Right kidney (tissue), 1 donor: ENCODE results near the gene C1orf159.
"Not testable (repeated sequence)": the region's sequence is repeated elsewhere in the genome, so short reads cannot be mapped to it uniquely, and the experiment has no call there.

Source experiments
- DNase-seq: peaks from one replicate; pipeline ENCODE4 v3.0.0-alpha.2; 2016

The C1orf159 gene

DNA sequence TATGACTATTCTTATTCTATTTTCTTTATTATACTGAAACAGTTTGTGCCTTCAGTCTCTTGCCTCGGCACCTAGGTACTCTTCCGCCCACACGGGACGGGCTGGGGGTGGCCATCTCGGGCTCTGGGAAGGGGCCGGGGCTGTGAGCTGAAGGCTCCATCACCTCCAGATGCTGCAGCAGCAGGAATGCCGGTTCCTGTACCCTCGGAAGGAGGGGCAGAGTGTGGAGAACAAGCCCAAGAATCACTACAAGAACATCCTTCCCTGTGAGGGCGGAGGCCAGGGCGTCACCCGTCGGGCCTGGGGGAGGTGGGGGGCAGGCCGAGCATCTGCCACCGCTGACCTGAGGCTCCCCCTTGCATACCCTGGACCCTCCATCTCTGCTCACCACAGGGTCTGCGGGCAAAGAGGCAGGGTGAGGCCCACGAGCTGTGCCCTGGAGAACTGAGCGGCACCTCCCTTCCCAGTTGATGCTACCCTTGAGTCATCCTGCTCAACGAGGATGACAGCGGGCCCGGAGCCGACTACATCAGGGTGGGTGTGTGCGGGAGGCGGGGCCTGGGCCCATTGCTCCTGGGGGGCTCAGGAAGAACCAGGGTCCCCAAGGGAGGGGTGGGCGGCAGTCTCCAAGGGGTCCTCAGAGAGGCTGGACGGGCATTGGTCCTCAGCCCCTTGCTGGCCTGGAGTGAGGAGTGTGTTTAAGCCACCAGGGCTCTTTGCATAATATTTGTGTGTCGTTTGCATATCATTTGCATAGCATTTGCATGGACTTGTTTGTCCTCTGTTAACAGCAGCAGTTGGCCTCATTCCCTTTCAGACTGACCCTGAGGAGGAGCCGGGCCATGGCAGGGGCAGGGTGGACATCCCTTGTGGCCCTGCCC is 49.2 kb downstream of the C1orf159 start:
- DNase-seq: no peak

DNA sequence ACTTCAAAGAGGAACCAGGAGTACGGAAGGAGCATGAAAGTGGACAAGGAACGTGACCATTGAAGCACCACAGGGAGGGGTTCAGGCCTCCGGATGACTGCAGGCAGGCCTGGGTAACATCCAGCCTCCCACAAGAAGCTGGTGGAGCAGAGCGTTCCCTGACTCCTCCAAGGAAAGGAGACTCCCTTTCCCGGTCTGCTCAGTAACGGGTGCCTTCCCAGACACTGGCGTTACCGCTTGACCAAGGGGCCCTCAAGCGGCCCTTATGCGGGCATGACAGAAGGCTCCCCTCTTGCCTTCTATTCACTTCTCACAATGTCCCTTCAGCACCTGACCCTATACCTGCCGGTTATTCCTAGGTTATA is 50.0 kb downstream of the C1orf159 start:
- DNase-seq: not testable (repeated sequence)

DNA sequence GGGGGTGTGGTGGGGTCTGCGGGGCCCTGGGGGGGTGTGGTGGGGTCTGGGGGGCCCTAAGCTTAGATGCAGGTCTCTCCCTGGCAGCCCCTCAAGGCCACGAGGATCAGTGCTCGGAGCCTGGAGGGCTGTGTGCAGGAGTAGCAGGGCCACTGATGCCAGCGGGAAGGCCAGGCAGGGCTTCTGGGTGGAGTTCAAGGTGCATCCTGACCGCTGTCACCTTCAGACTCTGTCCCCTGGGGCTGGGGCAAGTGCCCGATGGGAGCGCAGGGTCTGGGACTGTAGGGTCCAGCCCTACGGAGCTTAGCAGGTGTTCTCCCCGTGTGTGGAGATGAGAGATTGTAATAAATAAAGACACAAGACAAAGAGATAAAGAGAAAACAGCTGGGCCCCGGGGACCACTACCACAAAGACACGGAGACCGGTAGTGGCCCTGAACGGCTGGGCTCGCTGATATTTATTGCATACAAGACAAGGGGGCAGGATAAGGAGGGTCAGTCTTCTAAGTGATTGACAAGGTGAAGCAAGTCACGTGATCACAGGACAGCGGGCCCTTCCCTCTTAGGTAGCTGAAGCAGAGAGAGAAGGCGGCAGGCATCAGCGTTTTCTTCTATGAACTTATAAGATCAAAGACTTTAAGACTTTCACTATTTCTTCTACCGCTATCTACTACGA is 50.5 kb downstream of the C1orf159 start:
- no peak for DNase-seq

DNA sequence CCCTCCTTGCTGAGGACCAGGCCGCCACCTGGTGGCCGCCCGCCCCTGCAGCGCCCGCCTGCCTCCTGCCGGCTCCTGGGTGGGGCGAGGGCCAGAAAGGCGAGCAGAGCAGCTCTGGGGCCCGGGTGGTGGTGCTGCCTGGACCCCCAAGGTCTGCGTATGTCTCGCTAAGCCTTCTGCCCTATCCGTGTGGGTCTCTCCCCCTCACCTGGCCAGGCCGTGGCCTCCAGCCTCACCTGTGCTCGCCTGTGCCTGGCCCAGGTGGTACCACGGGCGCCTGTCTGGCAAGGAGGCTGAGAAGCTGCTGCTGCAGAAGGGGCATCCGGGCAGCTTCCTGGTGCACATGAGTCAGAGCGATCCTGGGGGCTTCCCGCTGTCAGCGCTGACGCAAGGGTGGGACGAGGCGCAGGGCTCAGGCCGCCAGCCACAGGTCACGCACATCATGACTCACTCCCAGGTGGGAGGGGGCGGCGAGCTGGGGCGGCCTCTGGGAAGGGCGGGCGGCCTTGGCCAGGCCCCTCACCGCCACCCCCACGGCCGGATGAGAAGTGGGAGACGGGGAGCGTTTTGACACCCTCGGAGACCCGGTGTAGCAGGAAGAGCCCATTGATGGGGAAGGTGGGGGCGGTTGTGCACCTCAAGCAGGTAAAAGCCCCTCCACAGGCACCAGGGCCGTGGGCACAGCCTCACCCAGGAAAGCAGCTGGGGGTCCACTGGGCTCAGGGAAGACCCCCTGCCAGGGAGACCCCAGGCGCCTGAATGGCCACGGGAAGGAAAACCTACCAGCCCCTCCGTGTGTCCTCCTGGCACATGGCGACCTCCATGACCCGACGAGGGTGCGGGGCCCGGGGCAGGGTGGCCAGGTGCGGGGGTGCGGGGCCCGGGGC is 51.7 kb downstream of the C1orf159 start:
- DNase-seq: peak; percentile 83

DNA sequence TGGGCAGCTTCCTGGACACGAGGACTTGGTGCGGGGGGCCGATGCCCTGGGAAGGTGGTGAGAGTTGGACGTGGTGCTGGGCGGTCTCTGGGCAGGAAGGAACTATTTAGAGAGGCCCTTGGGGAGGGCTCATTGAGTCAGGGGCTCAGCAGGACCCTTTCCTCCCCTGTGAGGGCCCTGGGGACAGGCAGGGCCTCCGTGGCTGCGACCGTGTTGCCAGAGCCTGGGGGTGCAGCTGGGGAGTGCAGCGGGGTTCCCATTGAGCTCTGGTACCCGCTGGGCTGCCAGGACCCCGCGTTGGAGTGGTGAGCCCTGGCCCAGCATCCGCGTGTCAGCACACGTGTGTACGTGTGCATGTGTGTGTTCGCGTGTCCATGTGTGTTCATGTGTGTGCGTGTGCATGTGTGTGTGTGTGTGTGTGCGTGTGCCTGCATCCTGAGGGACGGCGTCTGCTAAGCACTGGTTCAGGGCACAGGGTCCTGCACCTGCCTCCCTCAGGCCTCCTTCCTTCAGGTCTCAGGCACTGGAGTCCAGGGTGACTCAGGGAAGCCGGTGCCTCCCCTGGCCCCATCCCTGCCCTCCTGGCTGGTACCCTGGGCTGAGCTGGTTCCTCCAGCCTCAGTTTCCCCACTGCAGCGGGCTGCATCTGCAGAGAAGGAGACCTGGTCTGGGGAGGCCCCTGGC is 52.5 kb downstream of the C1orf159 start:
- DNase-seq: no peak

DNA sequence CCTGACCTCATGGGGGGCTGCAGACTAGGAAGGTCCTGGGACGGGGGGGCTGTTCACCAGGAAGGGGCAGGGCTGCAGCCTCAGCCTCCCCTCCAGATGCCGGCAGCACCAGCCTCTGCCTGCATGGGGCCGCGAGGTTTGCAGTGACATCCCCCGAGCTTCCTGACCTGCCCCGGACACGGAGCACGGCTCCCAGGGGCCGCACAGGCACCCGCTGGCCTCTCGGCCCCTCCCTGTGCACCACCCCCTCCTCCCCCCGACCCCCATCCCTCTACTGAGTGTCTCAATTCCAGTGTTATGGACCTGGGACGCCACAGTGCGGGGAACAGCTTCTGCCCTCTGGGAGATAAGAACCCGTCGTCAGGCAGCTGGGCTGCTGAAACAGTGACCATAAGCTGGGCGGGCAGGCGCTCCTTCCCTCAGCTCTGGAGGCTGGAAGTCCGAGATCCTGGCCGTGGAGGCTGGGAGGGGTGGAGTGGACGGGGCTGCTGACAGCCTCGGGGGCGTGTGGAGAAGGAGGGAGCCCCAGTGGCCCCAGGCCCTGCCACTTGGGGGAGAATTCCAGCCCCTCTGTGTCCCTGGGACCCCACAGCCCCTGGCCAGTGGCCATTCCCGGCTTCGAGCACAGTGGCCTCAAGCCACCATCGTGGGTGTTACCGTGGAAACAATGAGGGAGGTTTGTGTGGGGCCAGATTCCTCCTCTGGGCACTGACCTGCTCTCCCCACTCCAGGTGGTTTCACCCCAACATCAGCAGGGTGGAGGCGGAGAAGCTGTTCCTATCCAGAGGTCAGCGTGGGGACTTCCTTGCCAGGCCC is 53.3 kb downstream of the C1orf159 start:
- no peak for DNase-seq

DNA sequence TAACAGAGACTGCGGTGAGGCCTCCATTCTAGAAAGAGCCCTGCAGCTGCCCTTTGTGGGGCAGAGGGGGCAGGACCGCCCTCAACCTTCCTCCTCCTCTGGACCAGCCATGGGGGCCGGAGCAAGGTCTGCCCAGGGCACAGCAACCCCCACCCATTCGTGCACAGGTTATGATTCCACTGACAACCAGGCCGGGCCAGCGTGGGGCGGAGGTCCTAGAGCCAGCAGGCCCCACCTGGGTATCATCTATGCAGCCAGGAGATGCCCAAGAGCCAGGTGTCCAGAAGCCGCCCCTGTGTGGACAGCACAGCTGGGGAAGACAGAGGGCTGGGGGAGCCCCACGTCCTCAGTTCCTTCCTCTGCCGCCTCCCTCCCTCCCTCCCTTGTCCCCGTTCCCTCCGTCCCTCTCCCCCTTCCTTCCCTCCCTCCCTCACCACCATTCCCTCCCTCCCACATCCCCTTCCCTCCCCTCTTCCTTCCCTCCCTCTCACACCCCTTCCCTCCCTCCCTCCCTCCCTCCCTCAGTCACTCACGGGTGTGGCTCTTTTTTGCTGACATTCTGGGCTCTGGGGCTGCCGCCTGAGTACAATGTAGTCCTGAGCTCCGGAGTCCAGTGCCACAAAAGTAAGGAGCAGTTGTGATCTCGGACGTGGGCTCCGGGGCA is 54.1 kb downstream of the C1orf159 start:
- no peak for DNase-seq

DNA sequence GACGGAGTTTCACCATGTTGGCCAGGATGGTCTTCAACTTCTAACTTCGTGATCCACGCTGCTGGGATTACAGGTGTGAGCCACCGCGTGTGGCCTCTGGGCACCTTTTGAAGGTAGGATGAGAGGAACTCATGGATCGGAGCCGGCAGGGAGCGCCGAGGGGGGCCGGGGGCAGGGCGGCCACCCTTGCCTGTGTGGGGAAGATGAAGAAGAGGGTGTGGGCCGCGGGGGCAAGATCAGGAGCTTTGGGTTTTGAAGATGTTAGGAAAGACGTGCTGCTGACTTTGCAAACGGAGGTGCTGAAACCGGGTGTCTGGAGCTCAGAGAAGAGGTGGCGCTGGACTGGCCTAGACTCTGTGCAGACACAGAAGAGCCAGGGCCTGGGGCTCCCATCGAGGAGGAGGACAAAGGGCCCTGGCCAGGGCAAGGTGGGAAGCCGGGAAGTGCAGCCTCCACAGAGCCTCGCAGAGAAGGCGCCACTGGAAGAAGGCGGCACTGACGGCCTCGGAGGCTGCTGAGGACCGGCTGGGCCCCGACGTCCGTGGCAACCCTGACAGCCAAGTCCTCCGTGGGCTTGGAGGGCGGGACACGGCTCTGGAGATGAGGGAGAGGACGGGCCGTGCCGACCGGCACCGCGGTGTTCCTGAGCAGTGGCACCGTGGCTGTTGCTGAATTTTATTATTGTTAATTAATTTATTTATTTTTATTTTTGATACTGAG is 55.4 kb downstream of the C1orf159 start:
- DNase-seq: no peak

DNA sequence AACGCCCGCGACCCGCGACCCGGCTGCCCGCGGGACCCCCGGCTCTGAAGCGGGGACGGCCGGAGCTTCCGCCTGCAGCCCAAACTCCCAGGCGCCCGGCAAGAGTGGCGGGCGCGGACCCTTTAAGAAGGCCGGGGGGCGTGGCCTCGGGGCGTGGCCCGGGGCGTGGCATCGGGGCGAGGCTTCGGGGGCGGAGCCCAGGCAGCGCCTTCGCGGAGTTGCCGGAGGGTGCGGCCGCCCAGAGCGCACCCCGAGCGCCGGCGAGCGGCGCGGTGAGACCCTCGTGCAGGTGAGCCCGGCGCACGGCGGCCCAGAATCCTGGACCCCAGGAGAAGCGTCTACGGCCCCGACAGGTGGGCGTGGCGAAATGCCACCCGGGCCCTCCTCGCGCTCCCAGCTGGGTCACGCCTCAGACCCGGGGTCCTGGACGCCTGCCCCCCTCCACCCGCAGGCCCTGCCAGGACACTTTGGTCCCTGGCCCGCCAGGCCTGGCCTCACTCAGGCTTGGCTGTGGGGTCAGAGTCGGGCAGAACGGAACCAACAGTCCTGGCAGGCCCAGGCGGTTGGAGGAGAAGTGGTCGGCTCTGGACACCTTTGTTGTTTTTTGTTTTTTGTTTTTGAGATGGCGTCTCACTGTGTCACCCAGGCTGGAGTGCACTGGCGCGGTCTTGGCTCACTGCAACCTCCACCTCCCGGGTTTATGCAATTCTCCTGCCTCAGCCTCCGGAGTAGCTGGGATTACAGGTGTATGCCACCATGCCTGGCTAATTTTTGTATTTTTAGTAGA is 56.2 kb downstream of the C1orf159 start:
- DNase-seq: peak; percentile 81

DNA sequence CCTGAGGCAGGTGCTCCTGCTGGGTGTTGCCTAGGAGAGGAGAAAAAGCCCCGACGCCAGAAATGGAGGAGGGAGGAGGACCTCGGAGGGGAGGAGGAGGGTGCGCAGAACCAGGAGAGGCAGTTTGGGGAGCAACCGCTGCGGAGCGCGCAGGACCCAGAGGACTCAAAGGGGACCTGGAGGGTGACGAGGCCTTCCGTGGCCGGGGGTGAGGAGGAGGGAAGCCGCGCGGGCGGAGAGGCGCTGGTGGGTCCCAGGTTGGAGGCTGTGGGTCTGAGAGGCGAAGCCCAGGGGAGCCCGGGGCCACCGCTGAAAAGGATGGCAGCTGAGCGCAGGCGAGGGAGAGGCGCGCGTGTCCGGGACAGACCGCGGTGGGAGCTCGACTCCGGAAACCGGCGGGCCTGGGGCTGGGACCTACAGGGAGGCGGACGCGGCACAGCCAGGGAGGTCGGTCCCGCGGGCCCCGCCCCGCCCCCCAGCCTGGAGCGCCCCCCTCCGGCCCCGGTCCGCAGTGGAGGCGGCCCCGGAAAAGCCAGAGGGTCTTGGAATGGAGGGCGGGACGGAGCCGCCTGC is 56.9 kb downstream of the C1orf159 start:
- peak; percentile 58 for DNase-seq

DNA sequence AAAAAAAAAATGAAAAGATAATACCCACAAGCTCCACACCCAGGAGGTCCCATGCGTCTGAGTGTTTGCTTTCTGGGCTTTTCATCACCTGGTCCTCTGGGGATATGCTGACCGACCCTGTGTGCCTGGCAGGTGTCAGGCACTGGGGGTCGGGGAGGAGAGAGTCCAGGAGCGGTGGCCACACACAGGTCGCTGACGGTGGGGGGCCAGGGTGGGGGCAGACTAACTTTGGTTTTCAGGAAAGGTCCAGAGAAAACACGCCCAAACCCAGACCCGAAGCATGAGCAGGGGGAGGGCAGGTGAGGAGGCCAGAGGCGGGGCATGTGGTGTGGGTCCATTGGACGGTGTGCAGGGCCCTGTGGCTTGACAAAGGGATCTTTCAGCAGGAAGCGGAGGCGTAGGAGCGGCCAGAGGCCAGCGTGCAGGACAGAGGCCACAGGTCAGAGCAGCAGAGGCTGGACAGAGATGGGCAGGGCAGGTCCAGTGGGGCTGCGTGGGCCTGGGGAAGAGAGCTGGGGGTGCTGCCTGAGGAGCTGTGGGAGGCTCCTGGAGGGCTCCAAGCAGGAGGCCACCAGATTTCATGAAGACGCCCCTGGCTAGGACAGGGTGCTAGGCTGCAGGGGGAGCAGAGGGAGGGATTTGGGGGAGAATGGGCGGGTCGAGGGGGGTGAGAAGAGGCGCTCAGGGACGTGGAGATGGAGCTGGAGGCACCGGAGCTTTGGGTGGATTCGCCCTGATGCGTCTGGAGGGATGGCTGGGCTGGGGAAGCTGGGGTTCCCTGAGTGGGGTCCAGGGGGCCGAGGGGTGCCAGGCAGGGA is 57.6 kb downstream of the C1orf159 start:
- no peak for DNase-seq

DNA sequence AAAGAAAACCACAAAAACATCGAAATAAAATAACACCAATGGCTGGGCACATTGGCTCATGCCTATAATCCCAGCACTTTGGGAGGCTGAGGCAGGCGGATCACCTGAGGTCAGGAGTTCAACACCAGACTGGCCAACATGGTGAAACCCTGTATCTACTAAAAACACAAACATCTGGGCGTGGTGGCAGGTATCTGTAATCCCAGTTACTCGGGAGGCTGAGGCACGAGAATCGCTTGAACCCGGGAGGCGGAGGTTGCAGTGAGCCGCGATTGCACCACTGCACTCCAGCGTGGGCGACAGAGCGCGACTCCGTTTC is 58.2 kb downstream of the C1orf159 start:
- DNase-seq: not testable (repeated sequence)

DNA sequence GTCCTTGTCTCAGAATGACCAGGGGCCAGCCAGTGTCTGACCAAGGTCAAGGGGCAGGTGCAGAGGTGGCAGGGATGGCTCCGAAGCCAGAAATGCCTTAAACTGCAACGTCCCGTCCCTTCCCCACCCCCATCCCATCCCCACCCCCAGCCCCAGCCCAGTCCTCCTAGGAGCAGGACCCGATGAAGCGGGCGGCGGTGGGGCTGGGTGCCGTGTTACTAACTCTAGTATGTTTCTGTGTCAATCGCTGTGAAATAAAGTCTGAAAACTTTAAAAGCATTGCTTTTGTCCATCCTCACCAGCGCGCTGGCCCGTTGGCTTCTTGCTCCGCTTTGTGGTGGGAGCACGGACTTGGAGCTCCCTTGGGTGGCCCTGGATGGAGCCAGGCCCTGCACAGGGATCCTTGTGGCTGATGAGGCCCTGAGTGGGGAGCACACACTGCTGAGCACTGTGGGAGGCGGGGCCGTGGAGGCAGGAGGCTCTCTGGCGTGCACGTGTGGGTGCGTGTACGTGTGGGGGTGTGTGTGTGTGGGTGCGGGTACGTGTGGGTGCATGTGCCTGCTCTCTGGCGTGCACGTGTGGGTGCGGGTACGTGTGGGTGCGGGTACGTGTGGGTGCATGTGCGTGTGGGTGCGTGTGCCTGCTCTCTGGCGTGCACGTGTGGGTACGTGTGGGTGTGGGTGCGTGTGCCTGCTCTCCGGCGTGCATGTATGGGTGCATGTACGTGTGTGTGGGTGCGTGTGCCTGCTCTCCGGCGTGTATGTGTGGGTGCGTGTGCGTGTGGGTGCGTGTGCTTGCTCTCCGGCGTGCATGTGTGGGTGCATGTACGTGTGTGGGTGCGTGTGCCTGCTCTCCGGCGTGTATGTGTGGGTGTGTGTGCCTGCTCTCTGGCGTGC is 59.8 kb downstream of the C1orf159 start:
- no peak for DNase-seq

DNA sequence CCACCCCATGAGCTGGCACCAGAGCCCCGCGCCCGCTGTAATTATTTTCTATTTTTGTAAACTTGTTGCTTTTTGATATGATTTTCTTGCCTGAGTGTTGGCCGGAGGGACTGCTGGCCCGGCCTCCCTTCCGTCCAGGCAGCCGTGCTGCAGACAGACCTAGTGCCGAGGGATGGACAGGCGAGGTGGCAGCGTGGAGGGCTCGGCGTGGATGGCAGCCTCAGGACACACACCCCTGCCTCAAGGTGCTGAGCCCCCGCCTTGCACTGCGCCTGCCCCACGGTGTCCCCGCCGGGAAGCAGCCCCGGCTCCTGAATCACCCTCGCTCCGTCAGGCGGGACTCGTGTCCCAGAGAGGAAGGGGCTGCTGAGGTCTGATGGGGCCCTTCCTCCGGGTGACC is 60.9 kb downstream of the C1orf159 start:
- DNase-seq: no peak

DNA sequence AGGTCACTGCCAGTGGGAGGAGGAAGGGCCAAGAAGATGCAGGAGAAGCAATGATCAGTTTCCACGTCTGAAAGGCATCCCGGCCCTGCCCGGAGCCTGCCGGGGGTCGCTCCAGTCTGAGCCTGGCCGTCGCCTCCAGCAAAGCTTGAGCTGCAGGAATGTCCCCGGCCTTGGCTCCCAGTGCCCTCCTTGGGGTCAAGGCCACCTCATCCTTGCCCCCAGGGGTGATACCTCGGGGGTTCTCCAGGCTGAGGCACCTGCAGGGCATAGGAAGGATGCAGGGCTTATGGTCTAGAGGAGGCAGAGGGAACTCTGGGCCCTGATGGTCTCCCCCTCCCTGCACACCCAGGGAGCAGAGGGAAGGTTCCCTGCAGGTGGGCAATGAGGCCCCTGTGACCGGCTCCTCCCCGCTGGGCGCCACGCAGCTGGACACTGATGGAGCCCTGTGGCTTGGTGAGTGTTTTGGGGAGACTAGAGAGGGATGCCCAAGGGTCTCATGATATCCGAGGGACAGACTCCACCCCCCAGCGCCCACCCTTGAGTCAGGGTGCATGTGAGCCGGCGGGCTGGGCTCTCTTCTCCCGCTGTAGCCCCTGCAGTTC is 61.7 kb downstream of the C1orf159 start:
- no peak for DNase-seq

DNA sequence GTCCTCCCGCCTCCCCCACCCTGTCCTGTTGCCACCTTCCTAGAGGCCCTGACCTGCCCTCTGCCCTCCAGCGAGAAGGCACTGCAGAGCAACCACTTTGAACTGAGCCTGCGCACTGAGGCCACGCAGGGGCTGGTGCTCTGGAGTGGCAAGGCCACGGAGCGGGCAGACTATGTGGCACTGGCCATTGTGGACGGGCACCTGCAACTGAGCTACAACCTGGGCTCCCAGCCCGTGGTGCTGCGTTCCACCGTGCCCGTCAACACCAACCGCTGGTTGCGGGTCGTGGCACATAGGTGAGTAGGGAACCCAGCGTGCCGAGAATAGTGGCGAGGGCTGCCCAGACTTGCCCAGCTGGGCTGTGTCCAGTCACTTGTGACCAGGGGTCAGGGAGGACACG is 62.2 kb downstream of the C1orf159 start:
- no peak for DNase-seq

DNA sequence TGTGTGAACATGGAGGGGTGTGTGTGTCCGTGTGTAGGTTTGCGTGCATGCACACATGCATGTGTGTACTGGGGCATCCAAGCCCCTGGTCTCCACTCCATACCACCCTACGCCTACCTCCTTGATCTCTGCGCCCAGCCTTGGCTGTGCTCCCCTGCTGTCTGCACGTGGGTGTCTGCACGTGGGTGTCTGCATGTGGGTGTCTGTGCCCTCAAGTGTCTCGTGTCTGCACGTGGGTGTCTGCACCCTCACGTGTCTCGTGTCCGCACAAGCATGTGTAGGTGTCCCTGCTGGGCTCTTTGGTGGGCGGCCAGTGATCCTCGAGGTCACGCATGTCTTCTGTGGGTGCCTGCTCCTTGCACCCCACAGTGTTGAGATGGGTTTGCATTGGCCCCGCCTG is 62.9 kb downstream of the C1orf159 start:
- DNase-seq: no peak
